HepG2 (cell line): ENCODE measurements around the gene WDR27.

Source experiments
- EP300 ChIP-seq, 3 experiments: sonication (generic) in 1 of 3; formaldehyde crosslinking in 1 of 3; IDR thresholded peaks; 2 replicates each; pipeline versions ENCODE4 v1.5.1 to v1.6.1; 2011 to 2020; ENCODE audit warnings: low read depth in 2 of 3, low read length in 2 of 3, borderline replicate concordance in 1 of 3, improper control_type of control experiment in 1 of 3, mild to moderate bottlenecking in 1 of 3, missing genetic modification reagents in 1 of 3, moderate library complexity in 1 of 3
- NFE2 ChIP-seq: sonication (generic); formaldehyde crosslinking; IDR thresholded peaks from 2 replicates; pipeline ENCODE4 v1.4.0; 2020; ENCODE audit warnings: missing genetic modification reagents

DNA sequence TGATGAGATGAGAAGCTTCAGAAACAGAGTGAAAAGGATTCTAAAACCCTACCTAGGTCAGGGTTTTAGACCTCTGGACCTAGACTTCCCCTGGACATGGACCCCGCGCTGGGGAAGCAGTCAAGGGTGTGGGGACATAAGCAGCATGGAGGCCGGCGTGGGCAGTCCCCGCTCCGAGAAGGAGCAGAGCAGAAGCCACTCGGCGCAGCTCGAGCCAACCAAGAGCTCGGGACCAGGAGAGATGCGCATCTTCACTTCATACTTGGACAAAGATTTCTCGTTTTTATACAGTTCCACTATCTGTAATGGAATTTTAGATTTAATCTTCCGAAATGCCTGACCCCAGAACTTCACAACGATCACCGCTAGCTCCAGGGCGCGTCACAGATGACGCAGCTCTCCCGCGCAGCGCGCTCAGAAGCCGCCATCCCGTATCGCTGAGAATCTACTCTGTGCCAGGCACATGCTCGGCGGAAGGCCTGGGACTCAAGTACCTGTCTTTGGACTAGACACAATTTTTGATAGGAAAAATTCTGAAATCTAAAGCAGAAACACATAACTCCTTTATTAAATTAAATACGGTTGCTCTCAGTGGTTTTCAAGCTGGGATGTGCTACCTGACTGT, 60.3 kb downstream of the WDR27 start:
- TF ChIP-seq NFE2 (CRISPR knock-in tag) = no peak
- no peak for TF ChIP-seq EP300 (IDR thresholded peaks at IDR 0.05; ENCODE audit: low read depth in 2 of 2, low read length in 2 of 2)
- no peak for TF ChIP-seq EP300 (CRISPR knock-in tag; IDR thresholded peaks at IDR 0.05; ENCODE audit: borderline replicate concordance)
